ENCODE results near the gene TPSG1.
A peak's percentile ranks its signal among the peaks of the same experiment; 100 is the strongest.
"Not testable (repeated sequence)": the region's sequence is repeated elsewhere in the genome, so short reads cannot be mapped to it uniquely, and the experiment has no call there.

Gene TPSG1

DNA sequence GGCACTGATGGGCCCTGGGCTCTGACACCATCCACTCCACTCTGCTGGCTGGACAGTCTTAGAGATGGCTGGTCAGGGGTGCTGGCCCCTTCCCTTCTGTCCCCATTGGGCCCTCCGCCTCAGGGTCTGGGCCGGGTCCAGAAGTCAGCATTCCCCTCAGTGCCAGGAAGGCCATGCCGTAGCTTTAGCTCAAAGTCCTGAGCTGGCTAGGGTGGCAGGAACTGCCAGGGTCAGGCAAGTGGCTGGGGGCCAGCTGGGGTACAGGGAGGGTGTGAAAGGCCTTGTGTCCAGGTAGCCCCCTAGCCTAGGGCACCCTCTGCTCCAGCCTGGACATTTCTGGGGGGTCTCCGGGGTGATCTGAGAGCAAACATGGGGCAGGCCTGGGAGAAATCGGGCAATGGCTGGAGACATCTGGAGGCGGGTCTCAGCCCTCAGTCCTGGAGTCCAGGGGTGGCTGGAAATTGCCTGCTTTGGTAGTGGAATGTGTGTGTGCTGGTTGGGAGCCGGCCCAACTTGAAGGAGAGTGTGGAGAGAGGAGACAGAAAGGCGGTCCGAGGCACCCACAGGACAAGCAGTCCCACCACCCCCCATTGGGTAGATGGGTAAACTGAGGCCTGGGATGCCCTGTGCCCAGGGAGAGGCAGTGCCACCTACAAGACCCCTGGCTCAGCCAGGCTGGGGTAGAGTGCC is 32.5 kb downstream of the TPSG1 start:
- TF ChIP-seq EZH2 (optimal IDR thresholded peaks at IDR 0.05; ENCODE audit: low read depth, low read length) (no peak), EZH2phosphoT487 (IDR thresholded peaks at IDR 0.05; ENCODE audit: low read length) (no peak)
- H3K4me3 ChIP-seq (ENCODE audit: low read length): no peak overlapping the region
- no peaks in the 10 kb centered on the region for H3K9me3 ChIP-seq (replicated peaks; ENCODE audit: insufficient read depth, low read length)
- no peak for DNase-seq
- no peaks in the 10 kb centered on the region for H3K4me1 ChIP-seq (ENCODE audit: low read length)
- H3F3A ChIP-seq (ENCODE audit: insufficient read depth, low read length): no peaks in the 10 kb centered on the region
- no peak overlapping the region for H2AFZ ChIP-seq (ENCODE audit: low read length)
- H3K4me2 ChIP-seq (ENCODE audit: low read depth, low read length): no peak overlapping the region
- no peak overlapping the region for H3K9ac ChIP-seq (ENCODE audit: low read length)
- H3K27ac ChIP-seq (ENCODE audit: low read length): no peak overlapping the region
- H3K79me2 ChIP-seq (ENCODE audit: low read length): no peaks in the 10 kb centered on the region
- H4K20me1 ChIP-seq (ENCODE audit: insufficient read depth, low read length): no peaks in the 10 kb centered on the region
- peaks cover 61% of the 10 kb centered on the region for H3K27me3 ChIP-seq (replicated peaks; ENCODE audit: insufficient read depth, low read length)
- no peaks in the 10 kb centered on the region for H3K9me2 ChIP-seq (replicated peaks; ENCODE audit: insufficient read depth, low read length)
- no peaks in the 10 kb centered on the region for H3K36me3 ChIP-seq (replicated peaks; ENCODE audit: insufficient read depth, low read length)

- not testable (repeated sequence) for H3K9ac ChIP-seq (ENCODE audit: low read length); H3K27ac ChIP-seq (ENCODE audit: low read length); H3F3A ChIP-seq (ENCODE audit: insufficient read depth, low read length); H3K4me1 ChIP-seq (ENCODE audit: low read length); H2AFZ ChIP-seq (ENCODE audit: low read length); H3K9me2 ChIP-seq (replicated peaks; ENCODE audit: insufficient read depth, low read length); H4K20me1 ChIP-seq (ENCODE audit: insufficient read depth, low read length); DNase-seq; H3K9me3 ChIP-seq (replicated peaks; ENCODE audit: insufficient read depth, low read length); H3K4me3 ChIP-seq (ENCODE audit: low read length); H3K4me2 ChIP-seq (ENCODE audit: low read depth, low read length); H3K79me2 ChIP-seq (ENCODE audit: low read length); H3K36me3 ChIP-seq (replicated peaks; ENCODE audit: insufficient read depth, low read length)
- peaks cover 57% of the 10 kb centered on the region for H3K27me3 ChIP-seq (replicated peaks; ENCODE audit: insufficient read depth, low read length)
These were observed 34.3 kb downstream of the TPSG1 start for GRCh38 chr16:1190789-1191188.

GRCh38 chr16:1189455-1189854 is 35.6 kb downstream of the TPSG1 start:
- Histone ChIP-seq H3K9me2 (replicated peaks; ENCODE audit: insufficient read depth, low read length) (no peaks in the 10 kb centered on the region), H3K27me3 (replicated peaks; ENCODE audit: insufficient read depth, low read length) (peaks cover 60% of the 10 kb centered on the region), H3F3A (ENCODE audit: insufficient read depth, low read length) (no peaks in the 10 kb centered on the region), H3K79me2 (ENCODE audit: low read length) (no peaks in the 10 kb centered on the region), H3K4me1 (ENCODE audit: low read length) (no peaks in the 10 kb centered on the region), H4K20me1 (ENCODE audit: insufficient read depth, low read length) (no peaks in the 10 kb centered on the region), H3K27ac (ENCODE audit: low read length) (no peak overlapping the region), H3K9me3 (replicated peaks; ENCODE audit: insufficient read depth, low read length) (no peaks in the 10 kb centered on the region), H3K9ac (ENCODE audit: low read length) (no peak overlapping the region), H3K36me3 (replicated peaks; ENCODE audit: insufficient read depth, low read length) (no peaks in the 10 kb centered on the region), H2AFZ (ENCODE audit: low read length) (no peak overlapping the region), H3K4me3 (ENCODE audit: low read length) (no peak overlapping the region), H3K4me2 (ENCODE audit: low read depth, low read length) (no peak overlapping the region)
- no peak for DNase-seq
- no peak for TF ChIP-seq CTCF (IDR thresholded peaks at IDR 0.05; ENCODE audit: low read length)
- TF ChIP-seq EZH2 (optimal IDR thresholded peaks at IDR 0.05; ENCODE audit: low read depth, low read length): no peak
- TF ChIP-seq EZH2phosphoT487 (IDR thresholded peaks at IDR 0.05; ENCODE audit: low read length): no peak

- no peaks in the 10 kb centered on the region for H3K4me1 ChIP-seq (ENCODE audit: low read length)
- no peak overlapping the region for H3K4me2 ChIP-seq (ENCODE audit: low read depth, low read length)
- no peaks in the 10 kb centered on the region for H3K9me2 ChIP-seq (replicated peaks; ENCODE audit: insufficient read depth, low read length)
- H4K20me1 ChIP-seq (ENCODE audit: insufficient read depth, low read length): no peaks in the 10 kb centered on the region
- no peaks in the 10 kb centered on the region for H3K9me3 ChIP-seq (replicated peaks; ENCODE audit: insufficient read depth, low read length)
- TF ChIP-seq EZH2 (optimal IDR thresholded peaks at IDR 0.05; ENCODE audit: low read depth, low read length) (no peak), EZH2phosphoT487 (IDR thresholded peaks at IDR 0.05; ENCODE audit: low read length) (no peak), CTCF (IDR thresholded peaks at IDR 0.05; ENCODE audit: low read length) (no peak)
- no peaks in the 10 kb centered on the region for H3K36me3 ChIP-seq (replicated peaks; ENCODE audit: insufficient read depth, low read length)
- peak; percentile 51 for DNase-seq
- no peak overlapping the region for H3K9ac ChIP-seq (ENCODE audit: low read length)
- H3K27me3 ChIP-seq (replicated peaks; ENCODE audit: insufficient read depth, low read length): peaks cover 60% of the 10 kb centered on the region
- H2AFZ ChIP-seq (ENCODE audit: low read length): no peak overlapping the region
- H3K4me3 ChIP-seq (ENCODE audit: low read length): no peak overlapping the region
- no peaks in the 10 kb centered on the region for H3K79me2 ChIP-seq (ENCODE audit: low read length)
- H3F3A ChIP-seq (ENCODE audit: insufficient read depth, low read length): no peaks in the 10 kb centered on the region
- no peak overlapping the region for H3K27ac ChIP-seq (ENCODE audit: low read length)
These were observed 36.5 kb downstream of the TPSG1 start for GRCh38 chr16:1188432-1189189.

DNA sequence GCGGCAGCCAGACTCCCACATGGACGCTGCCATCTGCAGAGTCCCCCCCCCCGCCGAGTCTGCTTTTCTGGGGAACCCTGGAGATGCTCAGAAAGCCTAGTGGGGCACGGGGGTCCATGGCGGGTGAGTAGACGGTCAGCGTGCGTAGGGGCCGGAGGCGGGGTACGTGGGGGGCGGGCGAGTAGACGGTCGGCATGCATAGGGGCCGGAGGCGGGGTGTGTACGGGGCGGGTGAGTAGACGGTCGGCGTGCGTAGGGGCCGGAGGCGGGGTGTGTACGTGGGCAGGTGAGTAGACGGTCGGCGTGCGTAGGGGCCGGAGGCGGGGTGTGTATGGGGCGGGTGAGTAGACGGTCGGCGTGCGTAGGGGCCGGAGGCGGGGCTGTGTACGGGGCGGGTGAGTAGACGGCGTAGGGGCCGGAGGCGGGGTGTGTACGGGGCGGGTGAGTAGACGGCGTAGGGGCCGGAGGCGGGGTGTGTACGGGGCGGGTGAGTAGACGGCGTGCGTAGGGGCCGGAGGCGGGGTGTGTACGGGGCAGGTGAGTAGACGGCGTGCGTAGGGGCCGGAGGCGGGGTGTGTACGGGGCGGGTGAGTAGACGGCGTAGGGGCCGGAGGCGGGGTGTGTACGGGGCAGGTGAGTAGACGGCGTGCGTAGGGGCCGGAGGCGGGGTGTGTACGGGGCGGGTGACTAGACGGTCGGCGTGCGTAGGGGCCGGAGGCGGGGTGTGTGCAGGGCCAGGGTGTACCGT is 39.4 kb downstream of the TPSG1 start:
- H3K9ac ChIP-seq (ENCODE audit: low read length); H3F3A ChIP-seq (ENCODE audit: insufficient read depth, low read length); H3K4me2 ChIP-seq (ENCODE audit: low read depth, low read length); H3K79me2 ChIP-seq (ENCODE audit: low read length); H3K9me2 ChIP-seq (replicated peaks; ENCODE audit: insufficient read depth, low read length); DNase-seq; H3K27ac ChIP-seq (ENCODE audit: low read length); H3K4me3 ChIP-seq (ENCODE audit: low read length); H3K36me3 ChIP-seq (replicated peaks; ENCODE audit: insufficient read depth, low read length); H4K20me1 ChIP-seq (ENCODE audit: insufficient read depth, low read length); H3K4me1 ChIP-seq (ENCODE audit: low read length); H3K9me3 ChIP-seq (replicated peaks; ENCODE audit: insufficient read depth, low read length); H2AFZ ChIP-seq (ENCODE audit: low read length): not testable (repeated sequence)
- H3K27me3 ChIP-seq (replicated peaks; ENCODE audit: insufficient read depth, low read length): peaks cover 73% of the 10 kb centered on the region
